Effector CD4-positive, alpha-beta T cell (primary cell): Measurements from ENCODE around the gene TCIRG1.
"Not testable (repeated sequence)": the region's sequence is repeated elsewhere in the genome, so short reads cannot be mapped to it uniquely, and the experiment has no call there.

Experiments used
- DNase-seq: peaks from one replicate; pipeline ENCODE4 v3.0.0-alpha.2; 2020

The TCIRG1 gene

DNA sequence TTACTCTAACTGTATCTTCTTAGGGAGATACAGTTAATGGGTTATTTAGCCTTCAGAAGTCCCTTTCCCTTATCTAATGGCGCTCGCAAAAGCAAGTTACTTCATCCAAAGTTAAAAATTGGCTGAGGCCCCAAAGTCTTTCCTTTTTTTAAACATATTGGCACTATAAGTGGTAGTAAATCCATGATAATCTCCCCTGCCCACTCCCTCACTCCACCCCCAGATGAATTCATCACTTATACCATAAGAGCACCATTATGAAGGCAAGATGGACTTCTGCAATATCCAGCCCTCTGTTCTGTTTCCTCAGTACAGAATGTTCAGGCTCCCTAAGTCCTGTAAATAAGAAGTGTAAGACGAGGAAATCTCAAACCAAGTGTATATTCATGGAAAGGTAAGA lies 44.7 kb downstream of the TCIRG1 start:
- no peak for DNase-seq

GRCh38 chr11:68089679-68090078 lies 50.9 kb downstream of the TCIRG1 start:
- no peak for DNase-seq

- DNase-seq = no peak
Observed at GRCh38 chr11:68090287-68090686, 51.5 kb downstream of the TCIRG1 start.

- DNase-seq = no peak
Observed at GRCh38 chr11:68090706-68091105, 51.9 kb downstream of the TCIRG1 start.

DNA sequence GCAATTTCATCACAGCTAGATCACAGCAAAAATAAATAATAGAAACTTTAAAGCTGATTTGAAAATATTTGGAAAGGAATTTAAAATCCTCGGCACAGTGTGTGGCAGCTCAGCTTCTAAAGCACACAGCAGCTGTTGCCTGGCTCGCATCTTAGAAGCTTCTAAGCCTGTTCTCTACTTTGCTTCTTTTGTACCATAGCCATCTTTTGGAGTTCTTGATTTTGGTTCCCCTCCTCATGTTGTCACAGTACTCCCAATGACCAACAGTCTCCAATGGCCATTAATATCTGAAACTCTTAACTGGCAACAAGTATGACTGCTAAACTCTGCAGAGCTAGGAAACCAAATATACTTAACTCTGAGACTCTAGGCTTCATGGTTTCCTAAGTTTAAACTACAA lies 53.6 kb downstream of the TCIRG1 start:
- no peak for DNase-seq

DNA sequence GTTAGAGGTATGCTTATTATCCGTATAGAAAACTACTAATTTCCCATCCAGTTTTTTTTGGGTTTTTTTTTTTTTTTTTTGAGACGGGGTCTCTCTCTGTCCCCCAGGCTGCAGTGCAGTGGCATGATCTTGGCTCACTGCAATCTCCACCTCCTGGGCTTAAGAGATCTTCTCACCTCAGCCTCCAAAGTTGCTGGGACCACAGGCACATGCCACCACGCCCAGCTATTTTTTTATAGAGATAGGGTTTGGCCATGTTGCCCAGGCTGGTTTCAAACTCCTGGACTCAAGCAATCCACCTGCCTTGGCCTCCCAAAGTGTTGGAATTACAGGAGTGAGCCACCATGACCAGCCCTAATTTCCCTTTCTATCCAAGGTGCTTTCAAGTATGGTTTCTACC lies 54.1 kb downstream of the TCIRG1 start:
- DNase-seq = not testable (repeated sequence)

GRCh38 chr11:68093565-68093964 lies 54.7 kb downstream of the TCIRG1 start:
- no peak for DNase-seq

- DNase-seq = no peak
Observed at GRCh38 chr11:68096962-68097361, 58.1 kb downstream of the TCIRG1 start.

GRCh38 chr11:68099057-68099456 lies 60.2 kb downstream of the TCIRG1 start:
- no peak for DNase-seq

DNA sequence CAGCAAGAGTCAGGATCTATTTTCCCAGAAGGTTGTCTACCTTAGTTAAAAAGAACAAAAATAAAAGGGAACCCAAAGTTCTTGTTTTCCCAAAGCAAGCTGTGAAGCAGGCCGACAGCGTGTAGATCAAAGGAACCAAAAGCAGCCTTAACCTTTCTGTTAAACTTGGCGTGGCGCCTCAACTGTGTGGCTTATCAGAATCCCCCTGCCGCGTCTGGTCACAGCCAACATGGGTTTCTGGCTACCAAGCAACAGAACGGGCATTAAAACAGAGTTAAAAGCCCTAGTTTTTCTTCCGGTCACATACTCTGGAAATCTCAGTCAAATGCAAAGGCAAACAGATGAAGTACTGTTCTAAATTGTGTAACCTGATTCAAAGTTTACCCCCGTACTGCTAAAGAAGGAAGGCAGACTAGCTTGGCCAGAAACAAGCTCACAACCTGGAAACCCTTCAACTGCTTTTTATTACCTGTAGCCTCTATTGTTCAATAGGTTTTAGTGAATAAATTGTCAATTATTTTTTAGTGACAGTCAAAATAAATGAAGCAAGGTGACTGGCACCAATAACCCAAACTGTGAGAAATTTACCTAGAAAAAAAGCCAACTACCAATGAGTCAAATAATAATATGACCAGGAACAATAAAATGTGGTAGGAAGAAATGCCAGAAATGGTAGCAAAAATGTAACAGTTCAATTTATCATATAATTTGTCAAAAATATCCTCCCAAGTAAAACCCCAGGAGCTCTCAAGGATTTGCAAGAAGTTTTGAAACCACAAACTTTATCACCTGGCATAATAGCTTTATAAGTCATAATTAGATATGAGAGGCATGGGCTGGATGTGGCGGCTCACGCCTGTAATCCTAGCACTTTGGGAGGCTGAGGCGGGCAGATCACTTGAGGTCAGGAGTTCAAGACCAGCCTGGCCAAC lies 60.9 kb downstream of the TCIRG1 start:
- no peak for DNase-seq
